Kidney (tissue), 14 donors: Measurements from ENCODE around the gene PHB1. TPM values are rescaled to one million over a fixed set of nuclear protein-coding genes. Genes with fewer than 3 reads are reported as not detected.

Source experiments
- DNase-seq, 5 donors: peaks; one replicate each; pipeline ENCODE4 v3.0.0-alpha.2; 2013 to 2020
- FAIRE-seq: peaks from 2 replicates; lab custom pipeline; 2012; peaks lifted over from hg19 to GRCh38; lab: Jason Lieb, UNC
- H3K27ac ChIP-seq, 2 donors: one replicate each; pipeline ENCODE4 v1.7.0; 2013; ENCODE audit warnings: low read depth in 2 of 2, low read length in 2 of 2, inconsistent platforms in 1 of 2
- H3K27me3 ChIP-seq: one replicate; pipeline ENCODE4 v1.7.1; 2013; ENCODE audit warnings: low read length, inconsistent platforms; ENCODE audit not compliant: control insufficient read depth, insufficient read depth
- H3K36me3 ChIP-seq, 3 donors: one replicate each; pipeline versions ENCODE4 v1.7.0 to v1.7.1; 2013; ENCODE audit warnings: low read length in 3 of 3, control low read depth in 1 of 3, inconsistent platforms in 1 of 3; ENCODE audit not compliant: insufficient read depth in 3 of 3, control insufficient read depth in 2 of 3
- H3K4me1 ChIP-seq, 3 donors: one replicate each; pipeline versions ENCODE4 v1.7.0 to v1.7.1; 2013; ENCODE audit warnings: low read length in 3 of 3, inconsistent platforms in 1 of 3, low read depth in 1 of 3; ENCODE audit not compliant: control insufficient read depth in 2 of 3, insufficient read depth in 2 of 3
- H3K4me3 ChIP-seq, 3 donors: one replicate each; pipeline versions ENCODE4 v1.7.0 to v1.8.1; 2013; ENCODE audit warnings: low read length in 3 of 3, control low read depth in 1 of 3, inconsistent platforms in 1 of 3
- H3K9ac ChIP-seq, 3 donors: one replicate each; pipeline versions ENCODE4 v1.7.0 to v1.7.1; 2013; ENCODE audit warnings: low read length in 3 of 3, control low read depth in 1 of 3, inconsistent platforms in 1 of 3
- H3K9me3 ChIP-seq, 3 donors: one replicate each; pipeline versions ENCODE4 v1.7.0 to v1.7.1; 2013; ENCODE audit warnings: low read length in 3 of 3, control low read depth in 1 of 3, inconsistent platforms in 1 of 3; ENCODE audit not compliant: control insufficient read depth in 2 of 3, insufficient read depth in 1 of 3
- intact Hi-C: fragments of 100-400 bp; cut with DNase I; formaldehyde crosslinking; loops from one replicate; pipeline ENCODE4 v1.11.1; 2022
- polyA plus RNA-seq: library from polyadenylated mRNA; stranded (reverse); fragments of 350-450 nt; fragmentation: Illumina TruSeq; extraction: RNeasy Lipid Tissue Mini Kit (QIAGEN cat#74804); gene quantifications from one replicate; pipeline ENCODE4 v1.2.3, GENCODE V29; 2014; ENCODE audit warnings: low read depth, low replicate concordance; ENCODE audit not compliant: insufficient read depth
- total RNA-seq: library from RNA; stranded (reverse); fragmentation: NEBNext Ultra II Directional; extraction: Animal tissue kit (Norgen Biotek cat#: 25700); gene quantifications from one replicate; pipeline ENCODE4 v1.2.1, GENCODE V29; 2021
- TF ChIP-seq, protein P1 (sequence below): IDR thresholded peaks from 3 replicates; pipeline ENCODE4 v1.5.1; 2012; ENCODE audit warnings: mild to moderate bottlenecking, moderate library complexity, borderline replicate concordance; ENCODE audit not compliant: insufficient read depth; ENCODE audit errors: extremely low read depth
- donor health status: control.
- donor health status: control.
- donor health status: control.
- donor health status: control.
- donor health status: control.
- donor health status: DM: yes; HTN: yes; CAD: no.
- donor health status: Normal renal cell carcinoma (clear cell type).

PHB1 gene
- total and polyA plus RNA-seq, 2 donors from 2014 or later: 161 to 469 TPM

DNA sequence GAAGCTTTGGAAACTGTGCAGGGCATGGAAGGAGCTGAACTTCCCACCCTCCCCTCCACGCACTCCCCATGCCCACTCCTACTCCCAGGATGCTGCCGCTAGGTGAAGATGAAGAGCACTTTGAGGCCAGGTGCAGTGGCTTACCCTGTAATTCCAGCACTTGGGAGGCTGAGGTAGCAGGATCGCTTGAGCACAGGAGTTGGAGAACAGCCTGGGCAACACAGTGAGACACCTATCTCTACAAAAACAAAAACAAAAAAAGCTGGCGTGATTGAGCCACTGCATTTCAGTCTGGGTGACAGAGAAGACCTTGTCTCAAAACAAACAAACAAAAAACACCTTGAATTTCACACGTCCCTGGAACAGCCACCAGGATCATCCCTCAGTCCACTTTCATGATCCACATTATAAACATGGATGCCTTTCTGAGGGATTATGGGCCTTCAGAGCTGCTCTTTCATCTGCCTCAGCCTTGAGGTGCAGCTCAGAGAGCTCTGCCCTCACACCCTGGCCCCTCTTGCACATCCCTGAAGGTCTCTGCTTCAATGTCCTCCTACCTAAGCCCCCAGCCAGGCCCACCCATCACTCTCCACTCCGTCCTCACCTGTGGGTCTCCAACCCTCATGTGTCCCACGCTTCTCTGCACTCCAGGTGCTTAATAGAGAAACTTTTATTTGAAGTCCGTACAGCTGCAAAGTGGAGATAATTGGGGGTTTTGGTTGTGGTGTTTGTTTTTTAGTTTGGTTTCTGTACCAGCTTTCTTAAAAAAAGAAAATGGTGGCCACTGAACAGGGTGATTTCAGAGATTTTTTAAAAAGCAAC, 25.8 kb downstream of the PHB1 start:
- peaks cover 0 to 5% (median 0%) of the 10 kb centered on the region in 3 donors for H3K4me1 ChIP-seq
- no peak overlapping the region for H3K4me3 ChIP-seq
- no peaks in the 10 kb centered on the region for H3K36me3 ChIP-seq
- no peak for DNase-seq
- intact Hi-C loops: no loop called here
- H3K27me3 ChIP-seq: no peaks in the 10 kb centered on the region
- H3K9ac ChIP-seq: no peak overlapping the region
- H3K9me3 ChIP-seq: no peaks in the 10 kb centered on the region
- TF ChIP-seq, protein P1, sequence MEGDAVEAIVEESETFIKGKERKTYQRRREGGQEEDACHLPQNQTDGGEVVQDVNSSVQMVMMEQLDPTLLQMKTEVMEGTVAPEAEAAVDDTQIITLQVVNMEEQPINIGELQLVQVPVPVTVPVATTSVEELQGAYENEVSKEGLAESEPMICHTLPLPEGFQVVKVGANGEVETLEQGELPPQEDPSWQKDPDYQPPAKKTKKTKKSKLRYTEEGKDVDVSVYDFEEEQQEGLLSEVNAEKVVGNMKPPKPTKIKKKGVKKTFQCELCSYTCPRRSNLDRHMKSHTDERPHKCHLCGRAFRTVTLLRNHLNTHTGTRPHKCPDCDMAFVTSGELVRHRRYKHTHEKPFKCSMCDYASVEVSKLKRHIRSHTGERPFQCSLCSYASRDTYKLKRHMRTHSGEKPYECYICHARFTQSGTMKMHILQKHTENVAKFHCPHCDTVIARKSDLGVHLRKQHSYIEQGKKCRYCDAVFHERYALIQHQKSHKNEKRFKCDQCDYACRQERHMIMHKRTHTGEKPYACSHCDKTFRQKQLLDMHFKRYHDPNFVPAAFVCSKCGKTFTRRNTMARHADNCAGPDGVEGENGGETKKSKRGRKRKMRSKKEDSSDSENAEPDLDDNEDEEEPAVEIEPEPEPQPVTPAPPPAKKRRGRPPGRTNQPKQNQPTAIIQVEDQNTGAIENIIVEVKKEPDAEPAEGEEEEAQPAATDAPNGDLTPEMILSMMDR: no peak
- no peak for FAIRE-seq
- no peak overlapping the region for H3K27ac ChIP-seq

DNA sequence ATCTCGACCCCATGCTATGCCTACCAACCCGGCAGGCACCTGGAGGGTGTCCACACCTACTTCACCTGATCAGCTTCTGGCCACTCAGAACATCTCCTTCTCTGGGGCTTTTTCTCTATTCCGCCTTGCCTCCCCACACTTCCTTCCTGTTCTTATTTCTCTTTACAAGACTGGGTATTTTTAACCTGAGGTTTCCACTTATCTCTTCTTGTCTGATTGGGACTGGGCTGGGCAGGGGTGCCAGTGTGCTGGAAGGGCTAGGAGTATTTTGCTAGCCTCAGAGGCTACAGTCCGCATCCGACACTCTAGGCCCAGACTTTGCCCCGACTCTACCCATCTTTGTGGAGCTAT, 26.4 kb downstream of the PHB1 start:
- no peak overlapping the region for H3K4me3 ChIP-seq
- TF ChIP-seq, protein P1: no peak
- H3K27me3 ChIP-seq: no peaks in the 10 kb centered on the region
- no peaks in the 10 kb centered on the region for H3K9me3 ChIP-seq
- no peaks in the 10 kb centered on the region for H3K36me3 ChIP-seq
- H3K27ac ChIP-seq: no peak overlapping the region
- no peak overlapping the region for H3K9ac ChIP-seq
- DNase-seq (no peak), FAIRE-seq (no peak)
- peaks cover 0 to 5% (median 0%) of the 10 kb centered on the region in 3 donors for H3K4me1 ChIP-seq
- intact Hi-C loops: no loop called here

DNA sequence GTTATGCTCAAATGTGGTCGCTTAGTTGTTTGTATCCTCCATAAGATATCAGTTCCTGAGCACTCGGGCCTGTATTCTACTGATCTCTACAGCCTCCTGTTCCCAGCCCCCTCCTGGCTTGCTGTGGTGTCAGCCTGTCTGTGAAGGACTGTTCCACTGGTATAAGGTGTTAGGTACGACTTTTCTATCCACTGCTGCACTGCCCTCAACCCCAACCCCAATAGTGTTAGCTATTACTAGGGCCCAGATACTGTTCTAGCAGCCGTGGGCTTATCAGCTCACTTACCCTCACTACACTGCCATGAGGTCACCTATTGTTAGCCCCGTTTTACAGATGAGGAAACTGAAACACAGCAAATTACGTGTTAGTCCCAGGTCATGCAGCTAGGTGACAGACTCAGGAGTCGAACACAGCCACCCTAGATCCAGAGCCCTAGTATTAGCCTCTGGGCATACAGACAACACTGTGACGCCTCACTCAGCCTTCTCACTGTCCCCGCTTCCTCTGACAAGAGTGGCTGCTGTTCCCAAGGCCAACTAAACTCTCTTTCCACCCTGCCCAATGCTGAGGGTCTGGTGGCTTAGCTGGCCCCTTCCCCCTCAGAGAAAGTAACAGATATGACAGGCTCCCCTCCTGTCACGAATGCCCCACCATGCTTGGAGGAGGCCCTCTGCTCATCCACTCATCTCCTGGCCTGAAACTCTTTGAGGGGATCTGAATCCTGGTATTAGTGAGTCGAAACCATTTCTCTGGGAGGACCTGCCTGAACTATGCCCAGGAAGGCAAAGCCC, 27.0 kb downstream of the PHB1 start:
- intact Hi-C loops: no loop called here

More for the DNA sequence above, 27.0 kb downstream of the PHB1 start:
- TF ChIP-seq, protein P1: no peak
- Histone ChIP-seq H3K36me3 (no peaks in the 10 kb centered on the region), H3K9me3 (no peaks in the 10 kb centered on the region), H3K9ac (no peak overlapping the region), H3K27me3 (no peaks in the 10 kb centered on the region), H3K4me3 (no peak overlapping the region), H3K27ac (no peak overlapping the region), H3K4me1 (peaks cover 0 to 5% (median 0%) of the 10 kb centered on the region in 3 donors)
- DNase-seq: no peak
- FAIRE-seq: no peak
